ENCODE results near the gene RRP1B. TPM values are rescaled to one million over a fixed set of nuclear protein-coding genes. Genes with fewer than 3 reads are reported as not detected.
A peak's percentile ranks its signal among the peaks of the same experiment; 100 is the strongest.

Gene RRP1B
- total and polyA plus RNA-seq, 2 of the 13 experiments (the other 11 are each of a cell fraction or from before 2014, with no cell fraction given): 16.3 to 46.2 TPM

DNA sequence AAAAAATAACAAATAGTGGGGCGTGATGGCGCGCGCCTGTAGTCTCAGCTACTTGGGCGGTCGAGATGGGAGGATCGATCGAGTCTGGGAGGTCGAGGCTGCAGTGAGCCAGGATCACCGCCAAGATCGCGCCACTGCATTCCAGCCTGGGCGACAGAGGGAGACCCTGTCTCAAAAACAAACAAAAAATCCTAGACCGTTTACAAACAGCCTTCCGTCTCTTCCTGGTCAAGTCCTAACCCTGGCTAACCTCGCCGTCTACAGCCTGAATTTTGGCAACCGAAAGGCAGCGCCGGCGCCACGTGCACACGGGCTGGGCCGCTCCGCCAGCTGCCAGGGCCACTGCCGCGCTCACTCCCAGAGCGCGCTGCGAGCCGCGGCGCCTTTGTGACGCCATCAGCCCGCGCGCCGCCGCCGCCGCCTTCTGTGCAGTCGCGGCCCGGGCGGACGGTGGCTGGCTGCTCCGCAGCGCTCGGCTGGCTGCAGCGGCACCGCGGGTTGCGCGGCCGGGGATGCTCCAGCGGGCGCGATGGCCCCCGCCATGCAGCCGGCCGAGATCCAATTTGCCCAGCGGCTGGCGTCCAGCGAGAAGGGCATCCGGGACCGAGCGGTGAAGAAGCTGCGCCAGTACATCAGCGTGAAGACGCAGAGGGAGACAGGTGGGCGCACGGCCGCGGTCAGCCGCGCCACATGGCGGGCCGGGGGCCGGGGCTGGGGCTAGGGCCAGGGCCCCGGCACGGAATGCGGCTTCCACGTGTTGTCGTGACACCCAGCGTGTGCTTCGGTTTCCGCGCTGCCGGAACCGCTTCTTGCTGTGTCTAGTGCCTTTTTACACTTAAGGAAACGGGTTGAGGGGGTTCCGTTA, at the start of gene RRP1B, which contains the start of gene HSF2BP (continued):
- TF ChIP-seq THAP11 (CRISPR knock-in tag; IDR thresholded peaks at IDR 0.05) (peak; percentile 84), YEATS4 (CRISPR knock-in tag; IDR thresholded peaks at IDR 0.05; ENCODE audit: borderline replicate concordance) (peak; percentile 99), TRIM24 (CRISPR knock-in tag; IDR thresholded peaks at IDR 0.05) (no peak), GATAD2A (CRISPR knock-in tag; IDR thresholded peaks at IDR 0.05) (0 out of 2 replicates have a peak, but pooled peaks have one; percentile 26), RFXANK (CRISPR knock-in tag; IDR thresholded peaks at IDR 0.05) (no peak), ZBTB42 (CRISPR knock-in tag; IDR thresholded peaks at IDR 0.05) (peak; percentile 82; the same call in 1 of the 2 replicates), NFE2L1 (CRISPR knock-in tag; IDR thresholded peaks at IDR 0.05; ENCODE audit: borderline replicate concordance) (0 out of 2 replicates have a peak, but pooled peaks have one; percentile 6), ZBTB21 (CRISPR knock-in tag; IDR thresholded peaks at IDR 0.05) (no peak), DNMT3B (CRISPR knock-in tag; conservative IDR thresholded peaks at IDR 0.05) (peak; percentile 39; the same call in 1 of the 2 replicates), CBX2 (IDR thresholded peaks at IDR 0.05; ENCODE audit: low read depth, low read length) (no peak), CBX2 (CRISPR knock-in tag; IDR thresholded peaks at IDR 0.05; ENCODE audit: low read depth) (no peak), NFIC (IDR thresholded peaks at IDR 0.05; ENCODE audit: low read length) (no peak), PHF20 (CRISPR knock-in tag; IDR thresholded peaks at IDR 0.05) (peak; percentile 93), MEIS2 (CRISPR knock-in tag; IDR thresholded peaks at IDR 0.05) (peak; percentile 97), ETV5 (CRISPR knock-in tag; IDR thresholded peaks at IDR 0.05; ENCODE audit: borderline replicate concordance) (no peak; the same call in 1 of the 2 replicates), ZFAT (CRISPR knock-in tag; conservative IDR thresholded peaks at IDR 0.05) (peak; percentile 94), CHCHD3 (CRISPR knock-in tag; IDR thresholded peaks at IDR 0.05) (peak; percentile 92), ZNF234 (CRISPR knock-in tag; conservative IDR thresholded peaks at IDR 0.05) (0 out of 2 replicates have a peak, but pooled peaks have one; percentile 19), ISL2 (CRISPR knock-in tag; IDR thresholded peaks at IDR 0.05) (peak; percentile 69; the same call in 1 of the 2 replicates), RBM22 (optimal IDR thresholded peaks at IDR 0.05; ENCODE audit: low read length) (no peak), ZSCAN9 (CRISPR knock-in tag; IDR thresholded peaks at IDR 0.05; ENCODE audit: borderline replicate concordance) (peak; percentile 64; the same call in 1 of the 2 replicates), PAF1 (CRISPR knock-in tag; IDR thresholded peaks at IDR 0.05) (no peak), ZFP1 (CRISPR knock-in tag; IDR thresholded peaks at IDR 0.05) (no peak), ZNF772 (CRISPR knock-in tag; IDR thresholded peaks at IDR 0.05) (peak; percentile 82)
- TF ChIP-seq, protein P1, sequence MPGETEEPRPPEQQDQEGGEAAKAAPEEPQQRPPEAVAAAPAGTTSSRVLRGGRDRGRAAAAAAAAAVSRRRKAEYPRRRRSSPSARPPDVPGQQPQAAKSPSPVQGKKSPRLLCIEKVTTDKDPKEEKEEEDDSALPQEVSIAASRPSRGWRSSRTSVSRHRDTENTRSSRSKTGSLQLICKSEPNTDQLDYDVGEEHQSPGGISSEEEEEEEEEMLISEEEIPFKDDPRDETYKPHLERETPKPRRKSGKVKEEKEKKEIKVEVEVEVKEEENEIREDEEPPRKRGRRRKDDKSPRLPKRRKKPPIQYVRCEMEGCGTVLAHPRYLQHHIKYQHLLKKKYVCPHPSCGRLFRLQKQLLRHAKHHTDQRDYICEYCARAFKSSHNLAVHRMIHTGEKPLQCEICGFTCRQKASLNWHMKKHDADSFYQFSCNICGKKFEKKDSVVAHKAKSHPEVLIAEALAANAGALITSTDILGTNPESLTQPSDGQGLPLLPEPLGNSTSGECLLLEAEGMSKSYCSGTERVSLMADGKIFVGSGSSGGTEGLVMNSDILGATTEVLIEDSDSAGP (CRISPR knock-in tag; IDR thresholded peaks at IDR 0.05; ENCODE audit: borderline replicate concordance): peak; percentile 74
- TF ChIP-seq, protein P2, sequence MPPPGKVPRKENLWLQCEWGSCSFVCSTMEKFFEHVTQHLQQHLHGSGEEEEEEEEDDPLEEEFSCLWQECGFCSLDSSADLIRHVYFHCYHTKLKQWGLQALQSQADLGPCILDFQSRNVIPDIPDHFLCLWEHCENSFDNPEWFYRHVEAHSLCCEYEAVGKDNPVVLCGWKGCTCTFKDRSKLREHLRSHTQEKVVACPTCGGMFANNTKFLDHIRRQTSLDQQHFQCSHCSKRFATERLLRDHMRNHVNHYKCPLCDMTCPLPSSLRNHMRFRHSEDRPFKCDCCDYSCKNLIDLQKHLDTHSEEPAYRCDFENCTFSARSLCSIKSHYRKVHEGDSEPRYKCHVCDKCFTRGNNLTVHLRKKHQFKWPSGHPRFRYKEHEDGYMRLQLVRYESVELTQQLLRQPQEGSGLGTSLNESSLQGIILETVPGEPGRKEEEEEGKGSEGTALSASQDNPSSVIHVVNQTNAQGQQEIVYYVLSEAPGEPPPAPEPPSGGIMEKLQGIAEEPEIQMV (CRISPR knock-in tag; IDR thresholded peaks at IDR 0.05; ENCODE audit: low read depth): peak; percentile 85
- TF ChIP-seq, protein P3, sequence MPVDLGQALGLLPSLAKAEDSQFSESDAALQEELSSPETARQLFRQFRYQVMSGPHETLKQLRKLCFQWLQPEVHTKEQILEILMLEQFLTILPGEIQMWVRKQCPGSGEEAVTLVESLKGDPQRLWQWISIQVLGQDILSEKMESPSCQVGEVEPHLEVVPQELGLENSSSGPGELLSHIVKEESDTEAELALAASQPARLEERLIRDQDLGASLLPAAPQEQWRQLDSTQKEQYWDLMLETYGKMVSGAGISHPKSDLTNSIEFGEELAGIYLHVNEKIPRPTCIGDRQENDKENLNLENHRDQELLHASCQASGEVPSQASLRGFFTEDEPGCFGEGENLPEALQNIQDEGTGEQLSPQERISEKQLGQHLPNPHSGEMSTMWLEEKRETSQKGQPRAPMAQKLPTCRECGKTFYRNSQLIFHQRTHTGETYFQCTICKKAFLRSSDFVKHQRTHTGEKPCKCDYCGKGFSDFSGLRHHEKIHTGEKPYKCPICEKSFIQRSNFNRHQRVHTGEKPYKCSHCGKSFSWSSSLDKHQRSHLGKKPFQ (CRISPR knock-in tag; IDR thresholded peaks at IDR 0.05; ENCODE audit: insufficient replicate concordance): peak; percentile 83
